ENCODE results near the gene TRAF2.
A peak's percentile ranks its signal among the peaks of the same experiment; 100 is the strongest.

DNA sequence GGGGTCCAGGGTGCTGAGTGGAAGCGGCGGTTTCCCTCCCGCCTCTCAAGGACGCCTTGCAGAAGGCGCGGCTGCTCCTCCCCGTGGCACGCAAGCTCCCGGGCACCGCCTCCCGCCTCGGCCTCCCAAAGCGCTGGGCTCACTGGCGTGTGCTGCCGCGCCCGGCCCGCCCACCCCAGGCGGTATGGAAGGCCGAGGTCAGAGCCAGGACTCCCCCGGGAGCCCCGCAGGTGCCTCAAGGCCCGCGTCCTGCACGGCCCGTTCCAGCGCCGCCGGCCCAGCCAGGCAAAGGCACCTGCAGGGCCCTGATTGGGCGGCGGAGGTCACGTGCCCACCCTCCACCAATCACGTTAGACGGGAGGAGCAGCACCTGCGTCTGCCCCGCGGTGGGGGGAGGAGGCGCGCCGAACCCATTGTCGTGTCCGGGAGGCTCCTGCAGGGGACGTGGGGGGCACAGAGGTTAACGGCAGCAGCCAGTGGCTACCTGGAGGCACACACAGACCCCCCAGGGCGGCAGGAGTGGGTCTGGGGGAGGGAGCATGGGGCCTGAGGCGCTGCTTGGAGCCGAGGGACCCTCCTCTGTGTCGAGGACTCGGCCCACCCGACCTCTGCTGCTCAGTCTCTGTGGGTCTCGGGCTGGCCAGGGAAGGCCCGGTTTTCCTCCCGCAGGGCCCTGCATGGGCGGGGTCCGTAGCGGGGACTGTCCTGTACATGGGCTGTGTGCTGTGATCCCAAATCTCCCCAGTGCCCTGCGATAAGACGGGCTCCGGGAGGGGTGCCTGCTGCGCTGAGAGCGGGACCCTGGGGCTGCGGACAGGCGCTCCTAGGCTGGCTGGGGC is 63.7 kb downstream of the TRAF2 start:
- TF ChIP-seq CTCF (IDR thresholded peaks at IDR 0.05), result peak in 1 of 4 donors; percentile 35
- peak; percentile 89 for TF ChIP-seq POLR2A (IDR thresholded peaks at IDR 0.05)

Measured in right lobe of liver (tissue), 4 donors.